DMS 273 (cell line): ENCODE results near the gene MEN1.
"Not testable (repeated sequence)": the region's sequence is repeated elsewhere in the genome, so short reads cannot be mapped to it uniquely, and the experiment has no call there.

ENCODE experiments used
- DNase-seq: peaks from one replicate; lab custom pipeline; 2025; ENCODE audit not compliant: unreplicated experiment; lab: John Stamatoyannopoulos, UW

The MEN1 gene

GRCh38 chr11:64846998-64847666, 36.8 kb upstream of the MEN1 start:
- DNase-seq: peak; percentile 95

GRCh38 chr11:64845776-64846129, 35.4 kb upstream of the MEN1 start:
- DNase-seq: not testable (repeated sequence)

GRCh38 chr11:64845129-64845775, 34.9 kb upstream of the MEN1 start:
- DNase-seq: no peak

GRCh38 chr11:64844330-64845128, 34.2 kb upstream of the MEN1 start, which contains the start of gene CDC42BPG:
Gene CDC42BPG (minus strand): TSS chr11:64844653. CDS start chr11:64844569, 84 bp downstream.
- peak; percentile 85 for DNase-seq

- no peak for DNase-seq
Observed at GRCh38 chr11:64843686-64844329, 33.5 kb upstream of the MEN1 start.

- peak; percentile 32 for DNase-seq
Observed at GRCh38 chr11:64842851-64843685, 32.7 kb upstream of the MEN1 start.

- DNase-seq: no peak
Observed at GRCh38 chr11:64842366-64842759, 32.0 kb upstream of the MEN1 start.

GRCh38 chr11:64841592-64842365, 31.4 kb upstream of the MEN1 start:
- DNase-seq: no peak

GRCh38 chr11:64839887-64840782, 29.8 kb upstream of the MEN1 start:
- peak; percentile 33 for DNase-seq

- DNase-seq: no peak
Observed at GRCh38 chr11:64839335-64839734, 29.0 kb upstream of the MEN1 start.

- no peak for DNase-seq
Observed at GRCh38 chr11:64838600-64839334, 28.4 kb upstream of the MEN1 start.

- DNase-seq: no peak
Observed at GRCh38 chr11:64837887-64838351, 27.6 kb upstream of the MEN1 start.

- no peak for DNase-seq
Observed at GRCh38 chr11:64836448-64837072, 26.2 kb upstream of the MEN1 start.

- no peak for DNase-seq
Observed at GRCh38 chr11:64835616-64836447, 25.5 kb upstream of the MEN1 start.

GRCh38 chr11:64834723-64835615, 24.6 kb upstream of the MEN1 start:
- peak; percentile 46 for DNase-seq
